Prostate gland (tissue), 2 donors: ENCODE data around the gene FFAR1. TPM values are rescaled to one million over a fixed set of nuclear protein-coding genes. Genes with fewer than 3 reads are reported as not detected.

Experiments used
- DNase-seq: peaks from one replicate; pipeline ENCODE4 v3.0.0-alpha.2; 2019; ENCODE audit warnings: low spot score
- H3K27ac ChIP-seq, 2 donors: fragments of 200-600 bp; sonication (generic); 2 replicates each; pipeline ENCODE4 v1.5.1; 2017 to 2019
- H3K27me3 ChIP-seq: fragments of 200-600 bp; sonication (generic); replicated peaks from 2 replicates; pipeline ENCODE4 v1.5.1; 2019; ENCODE audit not compliant: insufficient read depth
- H3K36me3 ChIP-seq, 2 donors: fragments of 200-600 bp; sonication (generic); 1 replicate in 1 of 2; 2 replicates in 1 of 2; pipeline versions ENCODE4 v1.5.1 to v1.8.1; 2017 to 2019
- H3K4me1 ChIP-seq: fragments of 200-600 bp; sonication (generic); replicated peaks from 2 replicates; pipeline ENCODE4 v1.5.1; 2019
- H3K4me3 ChIP-seq, 2 donors: fragments of 200-600 bp; sonication (generic); 2 replicates each; pipeline ENCODE4 v1.5.1; 2017 to 2019
- H3K9me3 ChIP-seq: fragments of 200-600 bp; sonication (generic); 2 replicates; pipeline ENCODE4 v1.5.1; 2017
- POLR2A ChIP-seq: fragments of 450-650 bp; IDR thresholded peaks from one replicate; pipeline ENCODE4 v1.6.1; 2016; ENCODE audit warnings: antibody characterized with exemption, mild to moderate bottlenecking
- POLR2AphosphoS5 ChIP-seq: sonication (generic); formaldehyde crosslinking; IDR thresholded peaks from one replicate; pipeline ENCODE4 v1.6.1; 2017; ENCODE audit warnings: antibody characterized with exemption
- WGBS: methylation state at CpG from one replicate; pipeline ENCODE4 v1.1.5; 2018; 5-methylcytosine and 5-hydroxymethylcytosine counted together
- intact Hi-C: fragments of 100-400 bp; cut with DNase I; formaldehyde crosslinking; loops from one replicate; pipeline ENCODE4 v1.14.2; 2022
- microRNA-seq: library from miRNA; unstranded; fragments of <30 nt; microRNA quantifications from one replicate; pipeline ENCODE4, GENCODE V29; 2016
- total RNA-seq, 2 donors: library from RNA; depleted of rRNA; stranded (reverse); fragments of >200 nt; gene quantifications; one replicate each; pipeline ENCODE4 v1.1.0, GENCODE V29; 2016
- TF ChIP-seq, protein P1 (sequence below), 4 experiments: fragments of 200-600 bp in 2 of 4; fragments of 450-650 bp in 2 of 4; sonication (generic) in 2 of 4; IDR thresholded peaks; 1 replicate in 3 of 4; 2 replicates in 1 of 4; pipeline ENCODE4 v1.5.1; 2016 to 2019; ENCODE audit warnings: antibody characterized with exemption in 4 of 4, mild to moderate bottlenecking in 2 of 4, moderate library complexity in 2 of 4

The FFAR1 gene
- total RNA-seq, 2 donors from 2014 or later = 0.28 TPM; not detected in 1

DNA sequence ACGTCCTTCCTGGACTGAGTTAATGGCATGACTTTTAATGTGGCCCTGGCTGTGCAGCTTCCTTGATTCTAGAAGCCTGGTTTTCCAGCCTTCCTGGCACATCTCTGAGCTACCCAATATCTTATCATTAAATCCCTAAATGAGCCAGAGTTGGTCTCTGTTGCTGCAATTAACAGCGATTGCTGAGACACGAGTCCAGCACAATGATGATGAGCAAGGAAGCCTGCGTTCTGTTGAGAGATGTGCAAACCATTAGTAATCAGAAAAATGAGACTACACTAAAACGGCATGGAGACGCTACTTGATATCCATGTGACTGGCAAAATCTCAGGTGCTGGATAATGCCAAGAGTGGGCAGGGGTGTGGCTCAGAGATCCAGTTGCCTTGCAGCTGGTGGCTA, 49.4 kb downstream of the FFAR1 start:
- 80% methylated on average over 6 of the region's 6 CpGs for WGBS
- DNase-seq = no peak
- no peaks in the 10 kb centered on the region for H3K4me1 ChIP-seq
- no peaks in the 10 kb centered on the region for H3K27me3 ChIP-seq
- no peaks in the 10 kb centered on the region for H3K36me3 ChIP-seq
- no peak overlapping the region for H3K4me3 ChIP-seq
- intact Hi-C loops = no loop called here
- TF ChIP-seq, protein P1, sequence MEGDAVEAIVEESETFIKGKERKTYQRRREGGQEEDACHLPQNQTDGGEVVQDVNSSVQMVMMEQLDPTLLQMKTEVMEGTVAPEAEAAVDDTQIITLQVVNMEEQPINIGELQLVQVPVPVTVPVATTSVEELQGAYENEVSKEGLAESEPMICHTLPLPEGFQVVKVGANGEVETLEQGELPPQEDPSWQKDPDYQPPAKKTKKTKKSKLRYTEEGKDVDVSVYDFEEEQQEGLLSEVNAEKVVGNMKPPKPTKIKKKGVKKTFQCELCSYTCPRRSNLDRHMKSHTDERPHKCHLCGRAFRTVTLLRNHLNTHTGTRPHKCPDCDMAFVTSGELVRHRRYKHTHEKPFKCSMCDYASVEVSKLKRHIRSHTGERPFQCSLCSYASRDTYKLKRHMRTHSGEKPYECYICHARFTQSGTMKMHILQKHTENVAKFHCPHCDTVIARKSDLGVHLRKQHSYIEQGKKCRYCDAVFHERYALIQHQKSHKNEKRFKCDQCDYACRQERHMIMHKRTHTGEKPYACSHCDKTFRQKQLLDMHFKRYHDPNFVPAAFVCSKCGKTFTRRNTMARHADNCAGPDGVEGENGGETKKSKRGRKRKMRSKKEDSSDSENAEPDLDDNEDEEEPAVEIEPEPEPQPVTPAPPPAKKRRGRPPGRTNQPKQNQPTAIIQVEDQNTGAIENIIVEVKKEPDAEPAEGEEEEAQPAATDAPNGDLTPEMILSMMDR (IDR thresholded peaks at IDR 0.05) = no peak
- TF ChIP-seq POLR2AphosphoS5 = no peak
- no peak for TF ChIP-seq POLR2A
- H3K27ac ChIP-seq = no peak overlapping the region
- no peaks in the 10 kb centered on the region for H3K9me3 ChIP-seq

Small RNA genes within 50 kb of the gene (microRNA-seq; reads per million reads assigned to microRNA genes)
- 0.34 reads per million for gene MIR5196

Other genes with a start within 250 kb of the FFAR1 start
- 1,000 to 10,000 TPM in 1 of 2 donors, 100 to 1,000 TPM in 1; 365 to 1,352 TPM for gene FXYD3, start 232.1 kb upstream of the FFAR1 start, total RNA-seq
- gene LGI4, start 212.8 kb upstream of the FFAR1 start, total RNA-seq = 10 to 100 TPM in 1 of 2 donors, 1 to 10 TPM in 1; 9.1 to 16.3 TPM
- 10 to 100 TPM; 15.9 to 30.6 TPM for gene FXYD1, start 209.1 kb upstream of the FFAR1 start, total RNA-seq
- not detected for gene FXYD7, start 204.6 kb upstream of the FFAR1 start, total RNA-seq
- gene FXYD5, start 193.2 kb upstream of the FFAR1 start, total RNA-seq = 10 to 100 TPM; 18.8 to 43.2 TPM
- 1 to 10 TPM in 1 of 2 donors, not detected in 1; 1.1 TPM for gene FAM187B, start 119.2 kb upstream of the FFAR1 start, total RNA-seq
- gene LSR, start 98.9 kb upstream of the FFAR1 start, total RNA-seq = 100 to 1,000 TPM; 119 to 202 TPM
- gene USF2, start 78.9 kb upstream of the FFAR1 start, total RNA-seq = 100 to 1,000 TPM; 107 to 151 TPM
- gene HAMP, start 65.4 kb upstream of the FFAR1 start, total RNA-seq = 1 to 10 TPM; 2.0 to 2.2 TPM
- gene MAG, start 55.7 kb upstream of the FFAR1 start, total RNA-seq = 10 to 100 TPM in 1 of 2 donors, not detected in 1; 13.9 TPM
- gene CD22, start 18.7 kb upstream of the FFAR1 start, total RNA-seq = 10 to 100 TPM in 1 of 2 donors, not detected in 1; 14.0 TPM
- gene FFAR3, start 10.6 kb downstream of the FFAR1 start, total RNA-seq = 1 to 10 TPM in 1 of 2 donors, not detected in 1; 1.6 TPM
- gene GPR42, start 23.2 kb downstream of the FFAR1 start, total RNA-seq = not detected
- under 1 TPM in 1 of 2 donors, not detected in 1; 0.87 TPM for gene FFAR2, start 100.4 kb downstream of the FFAR1 start, total RNA-seq
- 10 to 100 TPM in 1 of 2 donors, 1 to 10 TPM in 1; 3.6 to 58.6 TPM for gene KRTDAP, start 142.6 kb downstream of the FFAR1 start, total RNA-seq
- gene DMKN, start 165.7 kb downstream of the FFAR1 start, total RNA-seq = 10 to 100 TPM; 50.9 to 80.5 TPM
- gene SBSN, start 180.4 kb downstream of the FFAR1 start, total RNA-seq = 1 to 10 TPM in 1 of 2 donors, under 1 TPM in 1; 0.32 to 4.9 TPM
- 10 to 100 TPM in 1 of 2 donors, not detected in 1; 13.4 TPM for gene GAPDHS, start 185.6 kb downstream of the FFAR1 start, total RNA-seq
- 100 to 1,000 TPM; 105 to 120 TPM for gene TMEM147, start 197.7 kb downstream of the FFAR1 start, total RNA-seq
- 1 to 10 TPM in 1 of 2 donors, not detected in 1; 1.9 TPM for gene ATP4A, start 215.8 kb downstream of the FFAR1 start, total RNA-seq
- gene PMIS2, start 238.3 kb downstream of the FFAR1 start, total RNA-seq = not detected